ENCODE data around the gene PDZD4.

- TF ChIP-seq POLR2AphosphoS5 (IDR thresholded peaks at IDR 0.05; ENCODE audit: low read depth, low read length) = no peak
- TF ChIP-seq POLR2A (IDR thresholded peaks at IDR 0.05; ENCODE audit: low read depth, low read length) = no peak
- TF ChIP-seq TAF1 (IDR thresholded peaks at IDR 0.05; ENCODE audit: low read depth, low read length) = no peak
- no peak for TF ChIP-seq SPI1 (IDR thresholded peaks at IDR 0.05; ENCODE audit: low read depth, low read length)
Observed at GRCh38 chrX:153813161-153813560, 17.2 kb downstream of the PDZD4 start.

Measured in GM12891 (cell line).